HL-60/S4 treated with phorbol 12-myristate 13-acetate at 8.2 ng/mL for 4 days and 3 days (cell line): ENCODE measurements around the gene MPIG6B.

Source experiments
- in situ Hi-C: fragments of 300-500 bp; cut with MboI; formaldehyde crosslinking; loops from 2 replicates; pipeline ENCODE4 v1.15.0; 2022; ENCODE audit warnings: low sequenced_read_pairs

The MPIG6B gene

GRCh38 chr6:31764198-31764597 is 41.0 kb downstream of the MPIG6B start:
- in situ Hi-C loops: loop anchor here (10.0 kb wide), 1 partner anchor 79 kb away; the partner anchor contains the start of gene LY6G5C

- in situ Hi-C loops: loop anchor here (10.0 kb wide), 1 partner anchor 81 kb away; the partner anchor contains the start of gene LY6G5C
Measured at GRCh38 chr6:31765559-31765909, 42.4 kb downstream of the MPIG6B start.

- in situ Hi-C loops: loop anchor here (10.0 kb wide), 1 partner anchor 81 kb away; the partner anchor contains the start of gene LY6G5C
Measured at GRCh38 chr6:31765910-31766794, 43.0 kb downstream of the MPIG6B start.

GRCh38 chr6:31767096-31767645 is 44.0 kb downstream of the MPIG6B start:
- in situ Hi-C loops: loop anchor here (10.0 kb wide), 1 partner anchor 82 kb away; the partner anchor contains the start of gene LY6G5C

- in situ Hi-C loops: loop anchor here (10.0 kb wide), 1 partner anchor 84 kb away; the partner anchor contains the start of gene LY6G5C
Measured at GRCh38 chr6:31768363-31769257, 45.4 kb downstream of the MPIG6B start.

GRCh38 chr6:31769684-31770371 is 46.7 kb downstream of the MPIG6B start:
- in situ Hi-C loops: loop anchor here (10.0 kb wide), 1 partner anchor 85 kb away; the partner anchor contains the start of gene LY6G5C

- in situ Hi-C loops: no loop called here
Measured at GRCh38 chr6:31770860-31771259, 47.7 kb downstream of the MPIG6B start.

GRCh38 chr6:31771992-31772358 is 48.8 kb downstream of the MPIG6B start:
- in situ Hi-C loops: no loop called here

GRCh38 chr6:31775184-31775583 is 52.0 kb downstream of the MPIG6B start:
- in situ Hi-C loops: no loop called here

- in situ Hi-C loops: no loop called here
Measured at GRCh38 chr6:31775633-31776484, 52.7 kb downstream of the MPIG6B start.
